HG03378 (cell line): Measurements from ENCODE around the gene RSPH6A.
A peak's percentile ranks its signal among the peaks of the same experiment; 100 is the strongest.

Experiments used
- ATAC-seq: cut with Tn5 transposase; IDR thresholded peaks from one replicate; pipeline ENCODE4 v1.9.1; 2021; ENCODE audit warnings: mild to moderate bottlenecking, moderate library complexity; ENCODE audit not compliant: unreplicated experiment

Gene RSPH6A

DNA sequence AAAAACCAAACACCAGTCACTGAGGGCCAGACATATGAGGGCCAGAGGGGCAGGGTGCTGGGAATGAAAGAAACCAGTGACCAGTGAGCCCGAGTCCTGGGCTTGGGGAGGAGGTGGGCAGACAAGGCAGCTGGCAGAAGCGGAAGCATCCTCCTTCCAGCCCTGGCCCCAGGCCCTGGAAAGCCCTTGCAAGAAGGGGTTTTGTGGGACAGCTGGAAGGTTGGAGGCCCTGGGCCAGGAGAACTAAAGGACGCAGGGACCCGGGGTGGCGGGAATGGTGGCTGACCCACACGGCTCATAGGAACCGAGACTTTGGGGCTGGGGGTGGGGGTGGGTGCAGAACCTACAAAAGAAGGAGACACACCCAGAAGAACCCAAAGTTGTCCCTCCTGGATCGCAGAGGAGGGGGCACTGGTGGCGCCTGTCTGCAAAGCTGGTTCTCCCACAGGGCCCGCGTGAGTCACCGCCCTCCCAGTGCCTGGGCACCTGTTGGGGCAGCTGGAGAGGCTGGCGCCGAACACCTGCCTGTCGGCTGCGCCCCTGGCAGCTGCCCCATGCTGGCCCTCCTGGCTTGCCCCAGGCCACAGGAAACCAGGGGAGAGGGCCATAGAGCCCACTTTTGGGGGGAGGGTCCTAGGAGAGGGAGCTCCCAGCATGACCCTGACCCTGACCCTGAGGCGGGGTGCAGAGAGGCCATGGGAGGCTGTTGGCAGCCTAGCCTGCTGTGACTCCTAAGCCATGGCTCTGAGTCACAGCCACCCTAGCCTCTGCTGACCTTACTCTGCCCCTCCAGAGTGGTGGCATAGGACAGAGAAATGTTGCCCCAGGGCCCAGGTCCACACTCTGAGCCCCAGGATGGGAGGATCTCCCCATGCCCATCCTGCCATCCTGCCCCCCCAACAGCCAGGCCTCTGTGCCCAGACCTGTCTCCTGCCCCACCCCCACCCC is 33.6 kb downstream of the RSPH6A start:
- no peak for ATAC-seq

GRCh38 chr19:45780448-45781213 is 34.5 kb downstream of the RSPH6A start:
- ATAC-seq, result no peak

- ATAC-seq, result no peak
These were observed 35.0 kb downstream of the RSPH6A start for GRCh38 chr19:45780146-45780447.

DNA sequence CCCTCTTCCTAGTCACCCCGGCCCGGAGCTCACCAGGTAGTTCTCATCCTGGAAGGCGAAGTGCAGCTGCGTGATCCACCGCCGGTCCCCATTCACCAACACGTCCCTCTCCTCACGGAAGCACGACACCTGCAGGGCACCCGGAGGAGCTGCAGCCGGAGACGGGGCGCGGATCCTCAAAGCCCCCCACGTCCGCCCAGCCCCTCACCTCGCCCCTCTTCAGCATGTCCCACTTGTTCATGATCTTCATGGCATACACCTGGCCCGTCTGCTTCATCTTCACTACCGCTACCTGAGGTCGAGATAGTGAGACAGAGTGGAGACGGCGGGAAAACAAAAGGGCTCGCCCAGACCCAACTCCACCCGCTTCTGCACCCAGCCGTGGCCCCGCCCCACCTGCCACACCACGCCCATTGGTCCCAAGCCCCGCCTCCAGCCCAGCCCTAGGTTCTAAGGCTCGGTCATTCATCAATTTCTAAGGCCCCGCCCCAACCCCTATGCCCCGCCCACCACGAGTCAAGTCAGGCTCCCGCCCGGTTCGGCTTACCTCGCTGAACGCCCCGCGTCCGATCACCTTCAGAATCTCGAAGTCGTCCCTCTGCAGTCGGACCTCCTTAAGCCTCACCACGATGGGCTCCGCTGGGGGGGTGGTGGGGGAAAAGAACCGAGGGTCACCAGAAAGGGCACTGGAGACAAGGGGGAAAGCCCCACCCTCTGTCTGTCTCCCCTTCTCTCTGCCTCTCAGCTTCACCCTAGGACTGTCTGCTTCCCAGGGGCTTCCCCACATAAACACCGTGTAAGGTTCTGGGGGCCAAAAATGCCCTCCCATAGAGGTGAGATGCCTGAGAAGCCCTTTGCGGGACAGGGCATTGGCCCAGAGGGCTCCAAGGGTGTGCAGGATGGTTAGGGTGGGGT is 35.6 kb downstream of the RSPH6A start:
- ATAC-seq, result no peak

GRCh38 chr19:45778010-45778661 is 37.0 kb downstream of the RSPH6A start:
- no peak for ATAC-seq

- ATAC-seq, result no peak
These were observed 37.6 kb downstream of the RSPH6A start for GRCh38 chr19:45777395-45777961.

DNA sequence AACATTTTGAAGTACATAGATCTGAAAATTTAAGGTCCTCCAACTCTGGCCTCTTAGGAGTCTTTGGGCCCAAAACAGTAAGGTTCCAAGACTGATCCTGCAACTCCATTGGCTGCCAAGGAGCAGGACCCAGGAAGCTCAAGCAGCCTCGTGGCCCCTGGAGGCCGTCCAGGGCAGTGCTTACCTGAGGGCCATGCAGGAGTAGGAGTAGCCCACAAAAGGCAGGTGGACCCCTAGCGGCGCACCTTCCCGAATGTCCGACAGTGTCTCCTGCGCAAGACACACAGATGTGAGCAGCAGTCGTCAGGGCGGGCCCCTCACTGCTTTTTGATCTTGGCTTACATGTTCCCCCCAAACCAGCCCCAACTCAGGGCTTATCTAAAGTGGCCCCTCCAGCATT is 40.3 kb downstream of the RSPH6A start:
- ATAC-seq, result no peak

GRCh38 chr19:45773384-45773783 is 41.7 kb downstream of the RSPH6A start:
- no peak for ATAC-seq

- no peak for ATAC-seq
These were observed 42.2 kb downstream of the RSPH6A start for GRCh38 chr19:45772912-45773311.

- ATAC-seq, result no peak
These were observed 42.8 kb downstream of the RSPH6A start for GRCh38 chr19:45772130-45772840.

GRCh38 chr19:45771311-45771933 is 43.7 kb downstream of the RSPH6A start:
- no peak for ATAC-seq

DNA sequence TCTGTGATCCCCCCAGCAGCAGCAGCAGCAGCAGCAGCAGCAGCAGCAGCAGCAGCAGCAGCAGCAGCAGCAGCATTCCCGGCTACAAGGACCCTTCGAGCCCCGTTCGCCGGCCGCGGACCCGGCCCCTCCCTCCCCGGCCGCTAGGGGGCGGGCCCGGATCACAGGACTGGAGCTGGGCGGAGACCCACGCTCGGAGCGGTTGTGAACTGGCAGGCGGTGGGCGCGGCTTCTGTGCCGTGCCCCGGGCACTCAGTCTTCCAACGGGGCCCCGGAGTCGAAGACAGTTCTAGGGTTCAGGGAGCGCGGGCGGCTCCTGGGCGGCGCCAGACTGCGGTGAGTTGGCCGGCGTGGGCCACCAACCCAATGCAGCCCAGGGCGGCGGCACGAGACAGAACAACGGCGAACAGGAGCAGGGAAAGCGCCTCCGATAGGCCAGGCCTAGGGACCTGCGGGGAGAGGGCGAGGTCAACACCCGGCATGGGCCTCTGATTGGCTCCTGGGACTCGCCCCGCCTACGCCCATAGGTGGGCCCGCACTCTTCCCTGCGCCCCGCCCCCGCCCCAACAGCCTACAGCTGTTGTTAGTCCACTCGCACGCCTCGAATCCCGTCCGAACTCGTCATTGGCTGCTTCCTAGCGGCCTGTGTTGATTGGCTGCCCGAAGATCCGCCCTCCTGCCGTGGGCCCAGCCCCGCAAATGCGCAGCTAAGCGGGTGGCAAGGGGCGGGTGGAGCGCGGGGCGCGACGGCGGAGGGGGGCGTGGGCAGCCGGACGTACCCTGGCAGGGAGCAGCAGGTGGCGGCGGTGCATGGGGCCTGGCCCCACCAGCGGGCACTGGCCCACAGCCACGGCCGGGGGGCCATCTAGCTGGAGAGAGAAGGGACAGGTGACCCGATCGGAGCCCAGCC is 44.7 kb downstream of the RSPH6A start:
- ATAC-seq, result peak; percentile 52

- ATAC-seq, result peak; percentile 19
These were observed 45.3 kb downstream of the RSPH6A start for GRCh38 chr19:45769821-45770191.

DNA sequence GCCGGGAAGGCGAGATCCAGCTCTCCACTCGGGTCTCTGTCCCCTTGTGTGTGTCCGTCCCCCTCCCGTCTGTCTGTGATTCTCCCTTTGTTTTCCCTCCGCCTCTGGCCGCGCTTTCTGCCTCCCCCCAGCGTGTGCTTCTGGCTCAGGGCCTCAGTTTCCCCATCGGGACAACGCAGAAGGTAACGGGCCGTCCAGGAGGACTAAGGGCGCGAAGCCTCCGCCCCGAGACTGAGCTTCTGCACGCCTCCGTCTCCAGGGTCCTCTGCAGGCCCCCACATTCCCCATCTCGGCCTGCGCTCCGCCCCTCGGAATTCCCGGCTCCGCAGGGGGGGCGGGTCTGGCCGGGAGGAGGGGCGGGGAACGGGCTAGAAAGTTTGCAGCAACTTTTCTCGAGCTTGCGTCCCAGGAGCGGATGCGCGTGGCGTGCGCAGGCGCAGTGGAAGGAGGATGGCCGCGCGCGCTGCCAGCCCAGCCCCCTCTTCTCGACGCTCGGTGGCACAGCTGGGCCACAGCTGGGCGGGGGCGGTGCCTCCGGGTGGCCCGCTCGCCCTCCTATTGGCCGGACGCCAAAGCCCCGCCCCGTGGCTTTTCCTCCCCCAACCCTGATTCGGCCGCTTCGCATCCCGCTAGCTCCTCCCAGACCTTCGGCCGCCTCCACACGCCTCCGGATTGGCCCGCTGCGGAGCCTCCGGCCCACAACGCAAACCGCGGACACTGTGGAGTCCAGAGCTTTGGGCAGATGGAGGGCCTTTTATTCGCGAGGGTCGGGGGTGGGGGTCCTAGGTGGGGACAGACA is 45.9 kb downstream of the RSPH6A start, which contains the start of gene SIX5:
Gene SIX5, minus strand, starts transcription at position 269 of the 799 bp plus-strand sequence. CDS start 408 bp downstream, outside the sequence.
- peak; percentile 44 for ATAC-seq

DNA sequence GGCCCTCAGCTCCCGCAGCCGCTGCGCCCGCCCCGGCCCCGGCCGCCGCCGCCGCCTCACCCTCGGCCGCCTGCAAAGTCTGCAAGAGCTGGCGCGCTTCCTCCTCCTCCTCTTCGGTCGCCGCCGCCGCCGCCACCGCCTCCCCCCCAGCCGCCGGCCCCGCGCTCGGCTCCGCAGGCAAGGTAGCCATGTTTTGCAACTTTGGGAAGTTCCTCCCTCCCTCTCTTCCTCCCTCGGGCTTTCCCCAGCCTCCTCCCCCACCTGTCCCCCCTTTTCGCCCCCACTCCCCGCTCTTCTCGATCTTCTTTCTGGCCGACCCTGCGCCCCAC is 46.5 kb downstream of the RSPH6A start:
- no peak for ATAC-seq

- ATAC-seq, result no peak
These were observed 47.0 kb downstream of the RSPH6A start for GRCh38 chr19:45767881-45768654.
